ENCODE measurements around the gene ASB16.

DNA sequence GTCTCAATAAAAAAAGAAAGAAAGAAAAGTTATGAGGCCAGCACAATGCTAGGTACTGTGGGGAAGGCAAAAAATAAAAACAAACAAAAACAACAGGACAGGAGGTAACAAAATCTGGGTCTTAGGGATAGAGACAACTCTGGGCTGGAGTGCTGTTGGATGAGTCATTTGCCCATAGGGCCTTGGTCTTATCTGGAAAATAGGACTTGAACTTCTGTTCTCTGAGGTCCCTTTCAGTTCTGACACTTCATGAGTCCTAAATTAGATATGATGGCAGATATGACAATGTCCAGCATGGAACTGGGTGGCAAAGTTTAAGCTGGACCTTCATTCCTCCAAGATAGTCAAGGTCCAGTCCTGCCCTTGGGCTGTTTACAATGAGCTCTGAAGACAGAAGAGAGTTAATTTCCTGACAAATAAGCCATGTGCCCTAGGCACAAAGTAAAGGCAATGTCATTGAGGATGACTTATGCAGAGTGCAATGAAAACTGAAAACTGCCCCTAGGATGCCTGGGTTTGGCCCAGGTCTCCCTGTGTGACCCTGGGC, 38.2 kb upstream of the ASB16 start:
- TF ChIP-seq, protein P1, sequence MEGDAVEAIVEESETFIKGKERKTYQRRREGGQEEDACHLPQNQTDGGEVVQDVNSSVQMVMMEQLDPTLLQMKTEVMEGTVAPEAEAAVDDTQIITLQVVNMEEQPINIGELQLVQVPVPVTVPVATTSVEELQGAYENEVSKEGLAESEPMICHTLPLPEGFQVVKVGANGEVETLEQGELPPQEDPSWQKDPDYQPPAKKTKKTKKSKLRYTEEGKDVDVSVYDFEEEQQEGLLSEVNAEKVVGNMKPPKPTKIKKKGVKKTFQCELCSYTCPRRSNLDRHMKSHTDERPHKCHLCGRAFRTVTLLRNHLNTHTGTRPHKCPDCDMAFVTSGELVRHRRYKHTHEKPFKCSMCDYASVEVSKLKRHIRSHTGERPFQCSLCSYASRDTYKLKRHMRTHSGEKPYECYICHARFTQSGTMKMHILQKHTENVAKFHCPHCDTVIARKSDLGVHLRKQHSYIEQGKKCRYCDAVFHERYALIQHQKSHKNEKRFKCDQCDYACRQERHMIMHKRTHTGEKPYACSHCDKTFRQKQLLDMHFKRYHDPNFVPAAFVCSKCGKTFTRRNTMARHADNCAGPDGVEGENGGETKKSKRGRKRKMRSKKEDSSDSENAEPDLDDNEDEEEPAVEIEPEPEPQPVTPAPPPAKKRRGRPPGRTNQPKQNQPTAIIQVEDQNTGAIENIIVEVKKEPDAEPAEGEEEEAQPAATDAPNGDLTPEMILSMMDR (IDR thresholded peaks at IDR 0.05; ENCODE audit: low read depth, low read length, missing input control), result no peak
- TF ChIP-seq, protein P2, sequence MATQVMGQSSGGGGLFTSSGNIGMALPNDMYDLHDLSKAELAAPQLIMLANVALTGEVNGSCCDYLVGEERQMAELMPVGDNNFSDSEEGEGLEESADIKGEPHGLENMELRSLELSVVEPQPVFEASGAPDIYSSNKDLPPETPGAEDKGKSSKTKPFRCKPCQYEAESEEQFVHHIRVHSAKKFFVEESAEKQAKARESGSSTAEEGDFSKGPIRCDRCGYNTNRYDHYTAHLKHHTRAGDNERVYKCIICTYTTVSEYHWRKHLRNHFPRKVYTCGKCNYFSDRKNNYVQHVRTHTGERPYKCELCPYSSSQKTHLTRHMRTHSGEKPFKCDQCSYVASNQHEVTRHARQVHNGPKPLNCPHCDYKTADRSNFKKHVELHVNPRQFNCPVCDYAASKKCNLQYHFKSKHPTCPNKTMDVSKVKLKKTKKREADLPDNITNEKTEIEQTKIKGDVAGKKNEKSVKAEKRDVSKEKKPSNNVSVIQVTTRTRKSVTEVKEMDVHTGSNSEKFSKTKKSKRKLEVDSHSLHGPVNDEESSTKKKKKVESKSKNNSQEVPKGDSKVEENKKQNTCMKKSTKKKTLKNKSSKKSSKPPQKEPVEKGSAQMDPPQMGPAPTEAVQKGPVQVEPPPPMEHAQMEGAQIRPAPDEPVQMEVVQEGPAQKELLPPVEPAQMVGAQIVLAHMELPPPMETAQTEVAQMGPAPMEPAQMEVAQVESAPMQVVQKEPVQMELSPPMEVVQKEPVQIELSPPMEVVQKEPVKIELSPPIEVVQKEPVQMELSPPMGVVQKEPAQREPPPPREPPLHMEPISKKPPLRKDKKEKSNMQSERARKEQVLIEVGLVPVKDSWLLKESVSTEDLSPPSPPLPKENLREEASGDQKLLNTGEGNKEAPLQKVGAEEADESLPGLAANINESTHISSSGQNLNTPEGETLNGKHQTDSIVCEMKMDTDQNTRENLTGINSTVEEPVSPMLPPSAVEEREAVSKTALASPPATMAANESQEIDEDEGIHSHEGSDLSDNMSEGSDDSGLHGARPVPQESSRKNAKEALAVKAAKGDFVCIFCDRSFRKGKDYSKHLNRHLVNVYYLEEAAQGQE (IDR thresholded peaks at IDR 0.05), result no peak
- TF ChIP-seq GABPA (IDR thresholded peaks at IDR 0.05 in 1 of 2, conservative IDR thresholded peaks at IDR 0.05 in 1 of 2) (no peak), YY1 (IDR thresholded peaks at IDR 0.05) (no peak), FOXA1 (IDR thresholded peaks at IDR 0.05) (no peak), RAD21 (IDR thresholded peaks at IDR 0.05) (no peak), SP1 (IDR thresholded peaks at IDR 0.05) (no peak), JUND (IDR thresholded peaks at IDR 0.05) (no peak)
- TF ChIP-seq, protein P3, sequence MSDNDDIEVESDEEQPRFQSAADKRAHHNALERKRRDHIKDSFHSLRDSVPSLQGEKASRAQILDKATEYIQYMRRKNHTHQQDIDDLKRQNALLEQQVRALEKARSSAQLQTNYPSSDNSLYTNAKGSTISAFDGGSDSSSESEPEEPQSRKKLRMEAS (IDR thresholded peaks at IDR 0.05), result no peak
- TF ChIP-seq, protein P4, sequence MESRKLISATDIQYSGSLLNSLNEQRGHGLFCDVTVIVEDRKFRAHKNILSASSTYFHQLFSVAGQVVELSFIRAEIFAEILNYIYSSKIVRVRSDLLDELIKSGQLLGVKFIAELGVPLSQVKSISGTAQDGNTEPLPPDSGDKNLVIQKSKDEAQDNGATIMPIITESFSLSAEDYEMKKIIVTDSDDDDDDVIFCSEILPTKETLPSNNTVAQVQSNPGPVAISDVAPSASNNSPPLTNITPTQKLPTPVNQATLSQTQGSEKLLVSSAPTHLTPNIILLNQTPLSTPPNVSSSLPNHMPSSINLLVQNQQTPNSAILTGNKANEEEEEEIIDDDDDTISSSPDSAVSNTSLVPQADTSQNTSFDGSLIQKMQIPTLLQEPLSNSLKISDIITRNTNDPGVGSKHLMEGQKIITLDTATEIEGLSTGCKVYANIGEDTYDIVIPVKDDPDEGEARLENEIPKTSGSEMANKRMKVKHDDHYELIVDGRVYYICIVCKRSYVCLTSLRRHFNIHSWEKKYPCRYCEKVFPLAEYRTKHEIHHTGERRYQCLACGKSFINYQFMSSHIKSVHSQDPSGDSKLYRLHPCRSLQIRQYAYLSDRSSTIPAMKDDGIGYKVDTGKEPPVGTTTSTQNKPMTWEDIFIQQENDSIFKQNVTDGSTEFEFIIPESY (IDR thresholded peaks at IDR 0.05), result no peak
- TF ChIP-seq, protein P5, sequence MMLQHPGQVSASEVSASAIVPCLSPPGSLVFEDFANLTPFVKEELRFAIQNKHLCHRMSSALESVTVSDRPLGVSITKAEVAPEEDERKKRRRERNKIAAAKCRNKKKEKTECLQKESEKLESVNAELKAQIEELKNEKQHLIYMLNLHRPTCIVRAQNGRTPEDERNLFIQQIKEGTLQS (IDR thresholded peaks at IDR 0.05), result no peak

Measured in liver (tissue), 3 donors.